Keratinocyte (primary cell): ENCODE measurements around the gene KLHL25. TPM values are rescaled to one million over a fixed set of nuclear protein-coding genes. Genes with fewer than 3 reads are reported as not detected.

Experiments
- DNase-seq: peaks from one replicate; pipeline ENCODE4 v3.0.0-alpha.2; 2011; ENCODE audit warnings: low read depth, missing footprints, low spot score
- FAIRE-seq: peaks from 2 replicates; lab custom pipeline; 2011; peaks lifted over from hg19 to GRCh38; lab: Jason Lieb, UNC
- H2AFZ ChIP-seq: 2 replicates; pipeline ENCODE4 v1.6.0; 2012; ENCODE audit warnings: low read length, control low read depth, inconsistent platforms; ENCODE audit not compliant: control insufficient read depth
- H3K27ac ChIP-seq: 2 replicates; pipeline ENCODE4 v1.5.1; 2011; ENCODE audit warnings: low read length; ENCODE audit not compliant: control insufficient read depth, insufficient read depth
- H3K27me3 ChIP-seq: 3 replicates; pipeline ENCODE4 v1.6.0; 2011; ENCODE audit warnings: low read length; ENCODE audit not compliant: control insufficient read depth, insufficient read depth; ENCODE audit errors: extremely low read depth
- H3K36me3 ChIP-seq, 2 experiments: 2 replicates in 1 of 2; 3 replicates in 1 of 2; pipeline ENCODE4 v1.5.1; 2011; ENCODE audit warnings: low read length in 2 of 2, mild to moderate bottlenecking in 1 of 2; ENCODE audit not compliant: control insufficient read depth in 2 of 2, insufficient read depth in 2 of 2; ENCODE audit errors: extremely low read depth in 1 of 2
- H3K4me1 ChIP-seq: 3 replicates; pipeline ENCODE4 v1.5.1; 2011; ENCODE audit warnings: low read length; ENCODE audit not compliant: control insufficient read depth, insufficient read depth; ENCODE audit errors: extremely low read depth
- H3K4me2 ChIP-seq: 3 replicates; pipeline ENCODE4 v1.6.0; 2011; ENCODE audit warnings: low read depth, low read length; ENCODE audit not compliant: control insufficient read depth, insufficient read depth; ENCODE audit errors: extremely low read depth
- H3K4me3 ChIP-seq, 3 experiments: fragments of 200-600 bp in 1 of 3; sonication (generic) in 1 of 3; 2 replicates in 2 of 3; 3 replicates in 1 of 3; pipeline ENCODE4 v1.5.1; 2011 to 2016; ENCODE audit warnings: low read length in 3 of 3, mild to moderate bottlenecking in 3 of 3, control low read depth in 2 of 3, inconsistent platforms in 1 of 3, low read depth in 1 of 3, mixed read lengths in 1 of 3, mixed run types in 1 of 3, moderate library complexity in 1 of 3; ENCODE audit not compliant: control insufficient read depth in 2 of 3, insufficient read depth in 2 of 3; ENCODE audit errors: extremely low read depth in 1 of 3
- H3K79me2 ChIP-seq: 2 replicates; pipeline ENCODE4 v1.6.0; 2012; ENCODE audit warnings: low read length; ENCODE audit not compliant: control insufficient read depth, insufficient read depth
- H3K9ac ChIP-seq: 3 replicates; pipeline ENCODE4 v1.6.0; 2011; ENCODE audit warnings: low read length; ENCODE audit not compliant: control insufficient read depth, insufficient read depth; ENCODE audit errors: extremely low read depth
- H3K9me1 ChIP-seq: 3 replicates; pipeline ENCODE4 v1.6.0; 2011; ENCODE audit warnings: low read length; ENCODE audit not compliant: control insufficient read depth, insufficient read depth; ENCODE audit errors: extremely low read depth
- H3K9me3 ChIP-seq: 2 replicates; pipeline ENCODE4 v1.5.1; 2012; ENCODE audit warnings: low read depth, low read length; ENCODE audit not compliant: control insufficient read depth
- H4K20me1 ChIP-seq: 3 replicates; pipeline ENCODE4 v1.6.0; 2011; ENCODE audit warnings: low read length; ENCODE audit not compliant: control insufficient read depth, insufficient read depth; ENCODE audit errors: extremely low read depth
- CTCF ChIP-seq, 3 experiments: IDR thresholded peaks in 1 of 3; conservative IDR thresholded peaks in 1 of 3; optimal IDR thresholded peaks in 1 of 3; 2 replicates in 2 of 3; 3 replicates in 1 of 3; pipeline versions ENCODE3 to v1.5.1; 2011; ENCODE audit warnings: low read length in 3 of 3, mild to moderate bottlenecking in 3 of 3, moderate library complexity in 2 of 3, control low read depth in 1 of 3, inconsistent platforms in 1 of 3; ENCODE audit not compliant: insufficient read depth in 2 of 3; ENCODE audit errors: extremely low read depth in 1 of 3
- EZH2 ChIP-seq: IDR thresholded peaks from one replicate; pipeline ENCODE4 v1.6.1; 2012; ENCODE audit warnings: inconsistent platforms, mild to moderate bottlenecking, low read length, moderate library complexity
- dilution Hi-C: fragments of 300-500 bp; cut with MboI; formaldehyde crosslinking; loops from one replicate; pipeline ENCODE4 v1.7.0; 2020; ENCODE audit warnings: low sequenced_read_pairs; ENCODE audit not compliant: extremely low pct_ligation_motif_present
- polyA plus RNA-seq, 5 experiments: library from polyadenylated mRNA; depleted of rRNA in 3 of 5; stranded (reverse) in 3 of 5; stranded (forward) in 1 of 5; unstranded in 1 of 5; fragments of >200 nt; gene quantifications; 1 replicate in 1 of 5; 2 replicates in 3 of 5; 3 replicates in 1 of 5; pipeline versions ENCODE4 v1.2.1 to v1.2.3, GENCODE V29; 2011 to 2012; ENCODE audit warnings: missing spikeins in 2 of 5, low read depth in 1 of 5, low replicate concordance in 1 of 5

Gene KLHL25
- polyA plus RNA-seq, 1 donor (not counting 4 experiments of a cell fraction or from before 2014, with no cell fraction given), result 2.1 TPM

DNA sequence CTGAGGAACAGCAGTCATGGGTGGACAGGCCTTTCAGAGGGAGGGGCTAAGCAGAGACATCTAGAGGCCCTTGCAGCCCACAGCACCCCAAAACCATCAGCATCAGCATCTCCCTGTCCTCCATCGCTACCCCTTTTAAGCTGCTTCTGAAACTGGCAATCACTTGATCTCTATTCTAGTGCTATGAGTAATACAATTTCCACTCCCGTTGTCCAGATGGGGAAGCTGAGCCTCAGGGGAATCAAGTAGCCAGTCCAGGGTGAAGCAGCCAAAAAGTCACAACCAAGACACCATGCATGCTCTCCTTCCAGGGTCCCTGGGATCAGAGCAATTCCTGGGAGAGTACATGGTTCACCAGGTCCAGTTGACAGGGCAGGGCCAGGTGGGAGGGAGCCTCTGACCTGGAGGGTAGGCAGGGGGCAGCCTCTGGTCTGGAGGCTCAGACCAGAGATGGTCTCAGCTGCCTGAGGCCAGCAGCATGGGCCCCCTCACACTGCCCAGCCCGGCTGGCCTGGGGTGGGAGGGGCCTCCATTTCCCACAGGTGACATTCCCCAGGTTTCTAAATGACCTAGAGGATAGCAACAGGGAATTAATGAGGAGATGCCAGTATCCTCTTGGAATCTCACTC lies 30.0 kb downstream of the KLHL25 start:
- no peak overlapping the region for H3K9ac ChIP-seq
- dilution Hi-C loops, result no loop called here
- H3K36me3 ChIP-seq, result no peaks in the 10 kb centered on the region
- no peaks in the 10 kb centered on the region for H3K9me3 ChIP-seq
- H2AFZ ChIP-seq, result no peak overlapping the region
- H3K27ac ChIP-seq, result no peak overlapping the region
- no peak overlapping the region for H3K4me3 ChIP-seq
- no peaks in the 10 kb centered on the region for H3K27me3 ChIP-seq
- DNase-seq (no peak), FAIRE-seq (no peak)
- H3K79me2 ChIP-seq, result peaks cover 21% of the 10 kb centered on the region
- H3K9me1 ChIP-seq, result no peaks in the 10 kb centered on the region
- no peaks in the 10 kb centered on the region for H4K20me1 ChIP-seq
- H3K4me2 ChIP-seq, result no peak overlapping the region
- TF ChIP-seq EZH2, result no peak
- TF ChIP-seq CTCF (optimal IDR thresholded peaks at IDR 0.05 in 1 of 3, IDR thresholded peaks at IDR 0.05 in 1 of 3, conservative IDR thresholded peaks at IDR 0.05 in 1 of 3; ENCODE audit: extremely low read depth in 1 of 3, insufficient read depth in 2 of 3, low read length in 3 of 3), result no peak
- H3K4me1 ChIP-seq, result peaks cover 10% of the 10 kb centered on the region

DNA sequence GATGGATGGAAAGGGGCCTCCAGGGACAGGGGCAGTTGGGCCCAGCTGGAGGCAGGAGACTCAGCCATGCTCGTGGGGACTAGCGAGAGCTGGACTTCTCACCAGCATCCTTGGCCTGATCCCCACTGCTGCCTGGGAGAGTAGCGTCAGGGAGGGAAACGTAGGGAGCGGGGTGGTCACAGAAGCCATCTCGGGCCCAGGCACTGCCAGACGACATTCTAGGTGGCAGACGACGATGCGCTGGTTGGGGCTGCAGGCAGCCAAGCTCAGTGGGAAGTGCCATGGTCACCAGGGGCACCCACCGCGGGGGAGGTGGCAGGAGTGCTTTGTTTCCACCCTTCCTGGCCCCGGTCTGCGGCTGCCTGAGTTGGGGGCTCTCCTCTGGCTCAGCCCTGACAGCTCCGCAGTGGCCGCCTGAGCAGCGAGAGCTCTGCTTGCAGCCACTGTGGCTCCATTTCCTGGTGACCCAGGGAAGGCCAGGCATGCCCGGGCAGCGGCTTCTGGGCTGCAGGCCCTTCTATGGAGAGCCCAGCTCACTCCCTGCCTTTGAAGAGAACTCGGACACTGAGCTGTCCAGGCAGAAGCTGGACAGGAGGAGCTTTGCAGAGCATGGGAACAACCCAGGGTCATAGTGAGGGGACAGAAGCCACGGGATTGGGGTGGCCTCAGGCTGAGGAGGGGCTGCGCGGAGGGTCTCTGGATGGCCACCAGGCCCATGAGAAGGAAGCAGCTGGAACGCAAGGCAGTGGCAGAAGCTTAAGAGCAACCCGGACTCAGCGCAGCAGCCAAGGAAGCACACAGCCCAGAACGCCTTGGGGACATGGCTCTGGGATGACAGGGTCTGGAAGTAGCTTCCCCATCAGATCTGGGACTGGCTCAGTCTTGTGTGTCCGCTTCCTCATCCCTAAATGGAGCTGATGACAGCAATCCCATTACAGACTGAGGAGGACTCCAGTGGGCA lies 30.8 kb downstream of the KLHL25 start:
- dilution Hi-C loops, result no loop called here
- DNase-seq (no peak), FAIRE-seq (no peak)
- H3K9ac ChIP-seq, result no peak overlapping the region
- TF ChIP-seq CTCF (optimal IDR thresholded peaks at IDR 0.05 in 1 of 3, IDR thresholded peaks at IDR 0.05 in 1 of 3, conservative IDR thresholded peaks at IDR 0.05 in 1 of 3; ENCODE audit: extremely low read depth in 1 of 3, insufficient read depth in 2 of 3, low read length in 3 of 3), result no peak
- no peak for TF ChIP-seq EZH2
- H2AFZ ChIP-seq, result no peak overlapping the region
- no peaks in the 10 kb centered on the region for H3K27me3 ChIP-seq
- H3K4me3 ChIP-seq, result no peak overlapping the region
- peaks cover 13% of the 10 kb centered on the region for H3K79me2 ChIP-seq
- H3K4me1 ChIP-seq, result peaks cover 10% of the 10 kb centered on the region
- H3K27ac ChIP-seq, result no peak overlapping the region
- no peaks in the 10 kb centered on the region for H3K9me1 ChIP-seq
- H3K9me3 ChIP-seq, result no peaks in the 10 kb centered on the region
- no peak overlapping the region for H3K4me2 ChIP-seq
- H4K20me1 ChIP-seq, result no peaks in the 10 kb centered on the region
- no peaks in the 10 kb centered on the region for H3K36me3 ChIP-seq
